HepG2 (cell line): ENCODE measurements around the gene TRPM5. TPM values are rescaled to one million over a fixed set of nuclear protein-coding genes. Genes with fewer than 3 reads are reported as not detected.
"Not testable (repeated sequence)": the region's sequence is repeated elsewhere in the genome, so short reads cannot be mapped to it uniquely, and the experiment has no call there.

ENCODE experiments used
- ATAC-seq: fragments of 200-7000 bp; cut with Tn5 transposase; 3 replicates; pipeline ENCODE4 v1.9.1; 2020; ENCODE audit warnings: mild to moderate bottlenecking, moderate library complexity
- BruUV-seq: library from RNA; stranded (reverse); fragments of 400-500 nt; replicated peaks from 2 replicates; lab custom pipeline; 2021; lab: Mats Ljungman, UMichigan
- CTCF ChIA-PET: fragments of 300-600 bp; formaldehyde crosslinking; extraction: SDS; loops from one replicate; lab custom pipeline; 2021; ENCODE audit warnings: low total read pairs, inconsistent platforms, low intra/inter-chr PET ratio; lab: Yijun Ruan, JAX
- POLR2A ChIA-PET: fragments of 350-600 bp; sonication (Branson Sonifier 250); formaldehyde crosslinking; loops from one replicate; lab custom pipeline; 2020; ENCODE audit warnings: antibody characterized with exemption, inconsistent platforms; lab: Yijun Ruan, JAX
- DNase-seq: peaks from one replicate; pipeline ENCODE4 v3.0.0-alpha.2; 2015; ENCODE audit warnings: low spot score
- FAIRE-seq: peaks from 3 replicates; lab custom pipeline; 2011; peaks lifted over from hg19 to GRCh38; lab: Jason Lieb, UNC
- H2AFZ ChIP-seq: one replicate; pipeline ENCODE4 v1.6.1; 2011; ENCODE audit warnings: low read length, inconsistent platforms
- H3K27ac ChIP-seq: fragments of 300-600 bp; 3 replicates; pipeline ENCODE4 v1.8.0; 2011; ENCODE audit warnings: mixed run types, mild to moderate bottlenecking, mixed read lengths, low read length, inconsistent platforms; ENCODE audit not compliant: insufficient read depth; ENCODE audit errors: extremely low read length
- H3K27me3 ChIP-seq, 2 experiments: fragments of 200-600 bp in 1 of 2; 2 replicates in 1 of 2; 3 replicates in 1 of 2; pipeline versions ENCODE4 v1.6.0 to v1.8.0; 2011; ENCODE audit warnings: low read length in 2 of 2, mild to moderate bottlenecking in 2 of 2, moderate library complexity in 2 of 2, inconsistent platforms in 1 of 2; ENCODE audit not compliant: insufficient read depth in 2 of 2, control insufficient read depth in 1 of 2
- H3K36me3 ChIP-seq, 2 experiments: fragments of 200-600 bp in 1 of 2; replicated peaks in 1 of 2; 2 replicates in 1 of 2; 3 replicates in 1 of 2; pipeline versions ENCODE4 v1.5.1 to v1.8.0; 2011; ENCODE audit warnings: low read length in 2 of 2, inconsistent platforms in 1 of 2; ENCODE audit not compliant: insufficient read depth in 2 of 2, control insufficient read depth in 1 of 2
- H3K4me1 ChIP-seq: 2 replicates; pipeline ENCODE4 v1.5.1; 2012; ENCODE audit warnings: low read length, inconsistent platforms; ENCODE audit not compliant: insufficient read depth
- H3K4me2 ChIP-seq: 2 replicates; pipeline ENCODE4 v1.6.0; 2011; ENCODE audit warnings: low read depth, low read length, inconsistent platforms
- H3K4me3 ChIP-seq, 3 experiments: fragments of 200-600 bp in 1 of 3; sonication (generic), shearing (Covaris generic) in 1 of 3; replicated peaks in 1 of 3; 2 replicates each; pipeline ENCODE4 v1.5.1; 2011 to 2016; ENCODE audit warnings: low read length in 3 of 3, inconsistent platforms in 2 of 3, low read depth in 2 of 3, mild to moderate bottlenecking in 2 of 3, control low read depth in 1 of 3, mixed read lengths in 1 of 3; ENCODE audit not compliant: insufficient read depth in 1 of 3
- H3K79me2 ChIP-seq: one replicate; pipeline ENCODE4 v1.6.1; 2011; ENCODE audit warnings: low read length, inconsistent platforms; ENCODE audit not compliant: insufficient read depth
- H3K9ac ChIP-seq: 2 replicates; pipeline ENCODE4 v1.6.0; 2011; ENCODE audit warnings: mild to moderate bottlenecking, low read depth, low read length, inconsistent platforms; ENCODE audit not compliant: insufficient read depth
- H3K9me3 ChIP-seq: 2 replicates; pipeline ENCODE4 v1.5.1; 2012; ENCODE audit warnings: mild to moderate bottlenecking, low read length
- H4K20me1 ChIP-seq: 2 replicates; pipeline ENCODE4 v1.6.0; 2011; ENCODE audit warnings: inconsistent platforms, mild to moderate bottlenecking, low read length, moderate library complexity; ENCODE audit not compliant: insufficient read depth
- CREB1 ChIP-seq, 2 experiments: fragments of 450-650 bp in 1 of 2; IDR thresholded peaks; 2 replicates each; pipeline ENCODE4 v1.6.1; 2016 to 2017; ENCODE audit warnings: control low read depth in 1 of 2, mild to moderate bottlenecking in 1 of 2, missing compliant biosample characterization in 1 of 2, missing genetic modification characterization in 1 of 2
- HMG20A ChIP-seq: IDR thresholded peaks from 2 replicates; pipeline ENCODE4 v1.6.1; 2016; ENCODE audit warnings: borderline replicate concordance
- MAF1 ChIP-seq: sonication (generic); formaldehyde crosslinking; IDR thresholded peaks from 2 replicates; pipeline ENCODE4 v1.5.0; 2020; ENCODE audit warnings: missing genetic modification reagents, borderline replicate concordance
- NONO ChIP-seq, 2 experiments: fragments of 450-650 bp in 1 of 2; sonication (generic) in 1 of 2; formaldehyde crosslinking in 1 of 2; IDR thresholded peaks in 1 of 2; conservative IDR thresholded peaks in 1 of 2; 2 replicates each; pipeline versions ENCODE4 v1.6.1 to v1.8.0; 2017 to 2022; ENCODE audit warnings: mild to moderate bottlenecking in 1 of 2, missing genetic modification reagents in 1 of 2, moderate library complexity in 1 of 2
- ZNF230 ChIP-seq: sonication (generic); formaldehyde crosslinking; IDR thresholded peaks from 2 replicates; pipeline ENCODE4 v1.4.0; 2020; ENCODE audit warnings: mild to moderate bottlenecking, missing genetic modification reagents
- WGBS: methylation state at CpG from one replicate; pipeline ENCODE4 v1.1.6; 2017; ENCODE audit warnings: low lambda C conversion rate; 5-methylcytosine and 5-hydroxymethylcytosine counted together
- in situ Hi-C: cut with HindIII; loops from 2 replicates; pipeline ENCODE4 v1.10.0; 2017; ENCODE audit warnings: low pct_unique_long_range_greater_than_20kb; ENCODE audit not compliant: extremely low pct_ligation_motif_present
- intact Hi-C: fragments of 100-400 bp; cut with micrococcal nuclease; formaldehyde crosslinking; loops from one replicate; pipeline ENCODE4 v1.10.0; 2022; ENCODE audit not compliant: unreplicated experiment
- polyA plus RNA-seq, 8 experiments: library from polyadenylated mRNA; depleted of rRNA in 3 of 8; stranded (reverse) in 7 of 8; unstranded in 1 of 8; fragments of >200 nt; fragmentation: Illumina TruSeq in 4 of 8; extraction: Trizol in 4 of 8; gene quantifications; 2 replicates each; pipeline versions ENCODE4 v1.2.1 to v1.2.3, GENCODE V29; 2011 to 2016; ENCODE audit warnings: low read depth in 4 of 8, missing spikeins in 1 of 8, mixed read lengths in 1 of 8; ENCODE audit not compliant: insufficient read depth in 1 of 8
- total RNA-seq, 5 experiments: library from RNA; depleted of rRNA; stranded (reverse); fragments of >200 nt; fragmentation: Illumina TruSeq; extraction: Trizol; gene quantifications; 2 replicates each; pipeline ENCODE4 v1.2.3, GENCODE V29; 2016; ENCODE audit warnings: low read depth in 1 of 5

TRPM5 gene
- total and polyA plus RNA-seq, 2 of the 13 experiments (the other 11 are each of a cell fraction or from before 2014, with no cell fraction given): 0.12 TPM; not detected in 1

DNA sequence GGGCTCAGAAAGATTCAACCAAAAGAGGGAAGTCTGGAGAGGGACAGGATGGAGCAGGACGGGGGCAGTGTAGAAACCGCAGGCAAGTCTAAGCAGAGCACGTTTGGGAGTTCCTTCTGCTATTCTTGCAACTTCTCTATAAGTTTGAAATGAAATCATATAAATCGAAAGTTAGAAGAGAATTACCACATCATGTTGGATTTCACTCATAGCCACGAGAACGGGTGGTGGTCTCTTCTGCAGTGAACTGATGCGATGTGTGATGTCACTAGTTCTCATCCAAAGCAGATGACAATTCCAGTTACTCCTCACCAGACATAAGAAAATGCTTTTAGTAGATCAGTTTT lies 36.5 kb upstream of the TRPM5 start:
- Histone ChIP-seq H3K9ac (no peak overlapping the region), H3K4me1 (no peaks in the 10 kb centered on the region), H3K4me2 (no peak overlapping the region)
- FAIRE-seq: no peak
- no peak for TF ChIP-seq HMG20A (CRISPR knock-in tag)
- no peak for TF ChIP-seq NONO (IDR thresholded peaks at IDR 0.05)
- no peak for TF ChIP-seq NONO (CRISPR knock-in tag; conservative IDR thresholded peaks at IDR 0.05)
- no peak for TF ChIP-seq MAF1 (CRISPR knock-in tag)
- TF ChIP-seq CREB1 (IDR thresholded peaks at IDR 0.05): peak; percentile 46; the same call in 1 of the 2 replicates
- TF ChIP-seq CREB1 (CRISPR knock-in tag; IDR thresholded peaks at IDR 0.05): no peak
- no peak for TF ChIP-seq ZNF230 (CRISPR knock-in tag)
- TF ChIP-seq, all 625 proteins: peak for 1
- 25% methylated on average over 7 of the region's 7 CpGs for WGBS
- peaks cover 4 to 31% of the 10 kb centered on the region in 2 experiments; a peak in 4 of 5 replicates for H3K27me3 ChIP-seq
- H4K20me1 ChIP-seq: peaks cover 4% of the 10 kb centered on the region; the same call in 1 of the 2 replicates
- no peak overlapping the region for H2AFZ ChIP-seq
- H3K4me3 ChIP-seq: no peak overlapping the region
- no TSS peak for BruUV-seq
- in situ Hi-C loops (no loop called here), intact Hi-C loops (no loop called here)
- DNase-seq (no peak), ATAC-seq (no peak)
- no peaks in the 10 kb centered on the region for H3K36me3 ChIP-seq
- H3K79me2 ChIP-seq: no peaks in the 10 kb centered on the region
- H3K27ac ChIP-seq: no peak overlapping the region
- peaks cover 5% of the 10 kb centered on the region; the same call in 1 of the 2 replicates for H3K9me3 ChIP-seq
- ChIA-PET CTCF (no interaction called here), POLR2A (no interaction called here)

DNA sequence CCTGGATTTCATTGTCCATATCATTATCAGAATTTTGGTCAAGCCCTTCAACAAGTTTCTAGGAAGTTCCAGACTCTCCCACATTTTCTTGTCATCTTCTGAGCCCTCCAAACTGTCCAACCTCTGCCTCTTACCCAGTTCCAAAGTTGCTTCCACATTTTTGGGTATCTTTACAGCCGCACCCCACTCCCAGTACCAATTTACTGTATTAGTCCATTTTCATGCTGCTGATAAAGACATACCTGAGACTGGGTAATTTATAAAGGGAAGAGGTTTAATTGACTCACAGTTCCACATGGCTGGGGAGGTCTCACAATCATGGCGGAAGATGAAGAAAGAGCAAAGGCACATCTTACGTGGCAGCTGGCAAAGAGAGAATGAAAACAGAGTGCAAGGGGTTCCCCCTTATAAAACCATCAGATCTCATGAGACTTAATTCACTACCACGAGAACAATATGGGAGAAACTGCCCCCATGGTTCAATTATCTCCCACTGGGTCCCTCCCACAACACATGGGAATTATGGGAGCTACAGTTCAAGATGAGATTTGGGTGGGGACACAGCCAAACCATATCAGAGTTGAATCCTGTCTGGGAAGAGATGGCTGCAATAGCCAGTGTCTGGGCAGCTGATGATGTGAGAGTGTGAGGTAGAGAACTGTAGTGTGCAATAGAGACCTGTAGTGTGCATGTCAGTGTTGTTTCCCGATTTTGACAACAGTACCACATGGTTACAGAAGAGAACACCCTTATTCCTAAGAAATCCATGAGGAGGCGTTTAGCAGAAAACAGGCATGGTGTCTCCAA lies 36.0 kb upstream of the TRPM5 start:
- peaks cover 4 to 34% of the 10 kb centered on the region in 2 experiments; a peak in 4 of 5 replicates for H3K27me3 ChIP-seq
- H2AFZ ChIP-seq, H3K27ac ChIP-seq, intact Hi-C loops, ATAC-seq, DNase-seq, H3K79me2 ChIP-seq, H3K4me2 ChIP-seq, H3K9ac ChIP-seq, BruUV-seq, H4K20me1 ChIP-seq, H3K4me3 ChIP-seq, H3K9me3 ChIP-seq, H3K36me3 ChIP-seq, H3K4me1 ChIP-seq, in situ Hi-C loops, CTCF ChIA-PET, POLR2A ChIA-PET, FAIRE-seq: not testable (repeated sequence)
- WGBS: 25% methylated on average over 6 of the region's 6 CpGs
